Spleen (tissue), 13 donors: Measurements from ENCODE around the gene DAZ4. TPM values are rescaled to one million over a fixed set of nuclear protein-coding genes. Genes with fewer than 3 reads are reported as not detected.
"Not testable (repeated sequence)": the region's sequence is repeated elsewhere in the genome, so short reads cannot be mapped to it uniquely, and the experiment has no call there.

Source experiments
- DNase-seq: peaks from one replicate; pipeline ENCODE4 v3.0.0-alpha.2; 2020
- H3K27ac ChIP-seq, 8 donors: fragments of 200-600 bp; sonication (generic) in 7 of 8; 1 replicate in 4 of 8; 2 replicates in 4 of 8; pipeline versions ENCODE4 v1.5.0 to v1.8.0; 2016 to 2021; ENCODE audit warnings: inconsistent platforms in 4 of 8, mild to moderate bottlenecking in 4 of 8, moderate library complexity in 1 of 8
- H3K27me3 ChIP-seq, 7 donors: fragments of 200-600 bp; sonication (generic) in 6 of 7; replicated peaks in 1 of 7; 1 replicate in 4 of 7; 2 replicates in 3 of 7; pipeline versions ENCODE4 v1.5.0 to v1.8.0; 2016 to 2021; ENCODE audit warnings: inconsistent platforms in 3 of 7, mild to moderate bottlenecking in 1 of 7
- H3K36me3 ChIP-seq, 6 donors: fragments of 200-600 bp; sonication (generic) in 5 of 6; 1 replicate in 4 of 6; 2 replicates in 2 of 6; pipeline versions ENCODE4 v1.5.0 to v1.8.0; 2016 to 2021; ENCODE audit warnings: inconsistent platforms in 2 of 6
- H3K4me1 ChIP-seq, 6 donors: fragments of 200-600 bp; sonication (generic) in 5 of 6; 1 replicate in 3 of 6; 2 replicates in 3 of 6; pipeline versions ENCODE4 v1.5.0 to v1.8.0; 2016 to 2021; ENCODE audit warnings: inconsistent platforms in 3 of 6
- H3K4me3 ChIP-seq, 8 donors: fragments of 200-600 bp; sonication (generic) in 7 of 8; 1 replicate in 4 of 8; 2 replicates in 4 of 8; pipeline versions ENCODE4 v1.5.0 to v1.8.0; 2016 to 2021; ENCODE audit warnings: inconsistent platforms in 4 of 8, mild to moderate bottlenecking in 4 of 8, moderate library complexity in 2 of 8
- H3K9me3 ChIP-seq, 8 donors: fragments of 200-600 bp; sonication (generic) in 7 of 8; 1 replicate in 4 of 8; 2 replicates in 4 of 8; pipeline versions ENCODE4 v1.5.0 to v1.8.0; 2016 to 2021; ENCODE audit warnings: inconsistent platforms in 4 of 8
- WGBS, 5 donors: extraction: QIAGEN DNeasy Blood & Tissue Kit in 3 of 5; methylation state at CpG; one replicate each; pipeline versions ENCODE4 v1.1.5 to v1.1.7; 2013 to 2018; 5-methylcytosine and 5-hydroxymethylcytosine counted together
- intact Hi-C: fragments of 100-400 bp; cut with DNase I; formaldehyde crosslinking; loops from one replicate; pipeline ENCODE4 v1.15.0; 2023; ENCODE audit warnings: low total_unique reads
- long read RNA-seq, 2 donors: transcript quantifications; one replicate each; lab custom pipeline, GENCODE V29; 2026
- polyA plus RNA-seq, 3 donors: library from polyadenylated mRNA; stranded (reverse); fragments of 200-250 nt; gene quantifications; one replicate each; pipeline ENCODE4 v1.2.1, GENCODE V29; 2013
- total RNA-seq, 7 donors: library from RNA; depleted of rRNA in 3 of 7; stranded (reverse); fragments of >200 nt in 3 of 7; fragmentation: NEBNext Ultra II Directional in 4 of 7; extraction: Animal tissue kit (Norgen Biotek cat#: 25700) in 4 of 7; gene quantifications; one replicate each; pipeline versions ENCODE4 v1.1.0 to v1.2.1, GENCODE V29; 2016 to 2021
- donor health status: healthy with polysubstance abuse.
- donor health status: DM: no; HTN: no; CAD: no; lungs with moderate emphysema.
- donor health status: DM: no; HTN: no; CAD: no.
- donor health status: Bipolar disorder and iron deficiency.
- donor health status: healthy.
- donor health status: DM: no; HTN: no; CAD: no.
- donor health status: DM: yes; HTN: yes; CAD: no.

DAZ4 gene
- not detected for total RNA-seq
- polyA plus RNA-seq: not detected
- long read RNA-seq, donor 1: 0 reads
- long read RNA-seq, donor 2: 0 reads

- intact Hi-C loops, DNase-seq, H3K36me3 ChIP-seq, H3K4me3 ChIP-seq, H3K9me3 ChIP-seq, H3K27ac ChIP-seq, H3K4me1 ChIP-seq, H3K27me3 ChIP-seq: not testable (repeated sequence)
- WGBS, 5 donors: 99% methylated on average over 9 of the region's 23 CpGs; no CpG with 5 or more reads in 4 of the 5 donors
These were observed at the start of gene DAZ4 for GRCh38 chrY:24833619-24834018. Gene DAZ4 (plus strand): TSS chrY:24833919. CDS start chrY:24834127, 208 bp downstream.

GRCh38 chrY:24813293-24813692 is 20.4 kb upstream of the DAZ4 start, which contains the start of gene DAZ3:
Gene DAZ3 (minus strand): TSS chrY:24813393. CDS start chrY:24813185, 208 bp downstream.
- no CpG with 5 or more reads among the region's 23 CpGs for WGBS, 5 donors
- DNase-seq, H3K4me1 ChIP-seq, H3K4me3 ChIP-seq, H3K27me3 ChIP-seq, H3K27ac ChIP-seq, intact Hi-C loops, H3K36me3 ChIP-seq, H3K9me3 ChIP-seq: not testable (repeated sequence)

GRCh38 chrY:24821836-24822235 is 11.9 kb upstream of the DAZ4 start:
- H3K9me3 ChIP-seq, H3K27me3 ChIP-seq, DNase-seq, H3K4me1 ChIP-seq, H3K4me3 ChIP-seq, H3K27ac ChIP-seq, H3K36me3 ChIP-seq, intact Hi-C loops: not testable (repeated sequence)
- WGBS, 5 donors: no CpG with 5 or more reads among the region's 3 CpGs

- DNase-seq, H3K4me1 ChIP-seq, H3K4me3 ChIP-seq, H3K27ac ChIP-seq, H3K36me3 ChIP-seq, H3K9me3 ChIP-seq, H3K27me3 ChIP-seq, intact Hi-C loops: not testable (repeated sequence)
- 17 to 80% (median 38%) methylated on average over 1 to 2 of the region's 4 CpGs; no CpG with 5 or more reads in 2 of the 5 donors for WGBS, 5 donors
These were observed 9.4 kb upstream of the DAZ4 start for GRCh38 chrY:24824184-24824879.

GRCh38 chrY:24825069-24825468 is 8.7 kb upstream of the DAZ4 start:
- intact Hi-C loops, H3K4me1 ChIP-seq, H3K4me3 ChIP-seq, H3K27ac ChIP-seq, H3K27me3 ChIP-seq, DNase-seq, H3K36me3 ChIP-seq, H3K9me3 ChIP-seq: not testable (repeated sequence)
- WGBS, 5 donors: no CpG with 5 or more reads among the region's 4 CpGs

Other genes starting within 250 kb of the DAZ4 start
- gene BPY2B, start 215.9 kb upstream of the DAZ4 start, total RNA-seq: not detected
- gene BPY2B, start 215.9 kb upstream of the DAZ4 start, polyA plus RNA-seq: not detected
- not detected for gene DAZ3, start 20.5 kb upstream of the DAZ4 start, total RNA-seq
- gene DAZ3, start 20.5 kb upstream of the DAZ4 start, polyA plus RNA-seq: not detected
- gene BPY2C, start 218.2 kb downstream of the DAZ4 start, total RNA-seq: not detected
- gene BPY2C, start 218.2 kb downstream of the DAZ4 start, polyA plus RNA-seq: not detected